Activated CD4-positive, alpha-beta memory T cell treated with anti-CD3 and anti-CD28 coated beads for 36 hours (primary cell): Measurements from ENCODE around the gene SMIM34. TPM values are rescaled to one million over a fixed set of nuclear protein-coding genes. Genes with fewer than 3 reads are reported as not detected.
"Not testable (repeated sequence)": the region's sequence is repeated elsewhere in the genome, so short reads cannot be mapped to it uniquely, and the experiment has no call there.

Experiments
- CTCF ChIA-PET: fragments of 350-600 bp; sonication (Branson Sonifier 250); formaldehyde crosslinking; loops from one replicate; lab custom pipeline; 2021; ENCODE audit warnings: antibody characterized with exemption, inconsistent platforms; lab: Charles Lee
- POLR2A ChIA-PET: fragments of 350-600 bp; sonication (Branson Sonifier 250); formaldehyde crosslinking; loops from one replicate; lab custom pipeline; 2021; ENCODE audit warnings: antibody characterized with exemption; lab: Charles Lee
- DNase-seq: peaks from one replicate; pipeline ENCODE4 v3.0.0-alpha.2; 2020
- H3K27ac Mint-ChIP-seq: one replicate; pipeline ENCODE4 v1.8.0; 2021; ENCODE audit warnings: mixed read lengths
- H3K27me3 Mint-ChIP-seq: one replicate; pipeline ENCODE4 v1.8.0; 2021; ENCODE audit warnings: mixed read lengths
- H3K36me3 Mint-ChIP-seq: one replicate; pipeline ENCODE4 v1.8.0; 2021; ENCODE audit warnings: mixed read lengths
- H3K4me1 Mint-ChIP-seq: one replicate; pipeline ENCODE4 v1.8.0; 2021; ENCODE audit warnings: low read depth, mixed read lengths
- H3K4me3 Mint-ChIP-seq: one replicate; pipeline ENCODE4 v1.8.0; 2021; ENCODE audit warnings: mild to moderate bottlenecking, mixed read lengths
- H3K9me3 Mint-ChIP-seq: one replicate; pipeline ENCODE4 v1.8.0; 2021; ENCODE audit warnings: mixed read lengths
- intact Hi-C: fragments of 100-400 bp; cut with micrococcal nuclease; formaldehyde crosslinking; loops from one replicate; pipeline ENCODE4 v1.15.1; 2023
- total RNA-seq, 2 experiments: library from RNA; stranded (reverse); gene quantifications; one replicate each; pipeline ENCODE4 v1.2.3, GENCODE V29; 2021

SMIM34 gene
- total RNA-seq, 2 experiments from 2014 or later: not detected

GRCh38 chr21:34406676-34407075, 17.1 kb downstream of the SMIM34 start:
- intact Hi-C loops, H3K4me1 Mint-ChIP-seq, H3K36me3 Mint-ChIP-seq, H3K9me3 Mint-ChIP-seq, POLR2A ChIA-PET, H3K27me3 Mint-ChIP-seq, H3K27ac Mint-ChIP-seq, CTCF ChIA-PET, H3K4me3 Mint-ChIP-seq, DNase-seq: not testable (repeated sequence)

GRCh38 chr21:34406102-34406501, 17.6 kb downstream of the SMIM34 start:
- DNase-seq, H3K27me3 Mint-ChIP-seq, H3K4me3 Mint-ChIP-seq, H3K9me3 Mint-ChIP-seq, POLR2A ChIA-PET, CTCF ChIA-PET, H3K4me1 Mint-ChIP-seq, H3K27ac Mint-ChIP-seq, H3K36me3 Mint-ChIP-seq, intact Hi-C loops: not testable (repeated sequence)

- DNase-seq, H3K27me3 Mint-ChIP-seq, CTCF ChIA-PET, POLR2A ChIA-PET, H3K27ac Mint-ChIP-seq, H3K4me1 Mint-ChIP-seq, H3K9me3 Mint-ChIP-seq, H3K4me3 Mint-ChIP-seq, intact Hi-C loops, H3K36me3 Mint-ChIP-seq: not testable (repeated sequence)
Measured at GRCh38 chr21:34405686-34406085, 18.1 kb downstream of the SMIM34 start.

- DNase-seq, H3K4me3 Mint-ChIP-seq, H3K4me1 Mint-ChIP-seq, H3K27ac Mint-ChIP-seq, POLR2A ChIA-PET, H3K9me3 Mint-ChIP-seq, intact Hi-C loops, H3K36me3 Mint-ChIP-seq, H3K27me3 Mint-ChIP-seq, CTCF ChIA-PET: not testable (repeated sequence)
Measured at GRCh38 chr21:34404742-34405141, 19.0 kb downstream of the SMIM34 start.

- H3K9me3 Mint-ChIP-seq, H3K4me3 Mint-ChIP-seq, H3K27me3 Mint-ChIP-seq, H3K4me1 Mint-ChIP-seq, DNase-seq, H3K36me3 Mint-ChIP-seq, intact Hi-C loops, POLR2A ChIA-PET, H3K27ac Mint-ChIP-seq, CTCF ChIA-PET: not testable (repeated sequence)
Measured at GRCh38 chr21:34400522-34400921, 23.2 kb downstream of the SMIM34 start.

GRCh38 chr21:34383724-34384415, 39.9 kb downstream of the SMIM34 start:
- H3K9me3 Mint-ChIP-seq, H3K27ac Mint-ChIP-seq, H3K27me3 Mint-ChIP-seq, H3K4me3 Mint-ChIP-seq, H3K36me3 Mint-ChIP-seq, intact Hi-C loops, H3K4me1 Mint-ChIP-seq, CTCF ChIA-PET, DNase-seq, POLR2A ChIA-PET: not testable (repeated sequence)

- CTCF ChIA-PET, H3K27ac Mint-ChIP-seq, H3K4me1 Mint-ChIP-seq, POLR2A ChIA-PET, intact Hi-C loops, H3K27me3 Mint-ChIP-seq, H3K9me3 Mint-ChIP-seq, H3K4me3 Mint-ChIP-seq, DNase-seq, H3K36me3 Mint-ChIP-seq: not testable (repeated sequence)
Measured at GRCh38 chr21:34383138-34383537, 40.6 kb downstream of the SMIM34 start.

- H3K4me1 Mint-ChIP-seq, intact Hi-C loops, H3K9me3 Mint-ChIP-seq, CTCF ChIA-PET, H3K27me3 Mint-ChIP-seq, H3K4me3 Mint-ChIP-seq, DNase-seq, H3K36me3 Mint-ChIP-seq, POLR2A ChIA-PET, H3K27ac Mint-ChIP-seq: not testable (repeated sequence)
Measured at GRCh38 chr21:34375619-34375972, 48.2 kb downstream of the SMIM34 start.

GRCh38 chr21:34374940-34375618, 48.7 kb downstream of the SMIM34 start, which contains the start of gene SMIM11:
Gene SMIM11 (plus strand): TSS chr21:34375507. CDS start chr21:34379505, 3,998 bp downstream.
- H3K9me3 Mint-ChIP-seq, intact Hi-C loops, POLR2A ChIA-PET, CTCF ChIA-PET, H3K4me3 Mint-ChIP-seq, H3K4me1 Mint-ChIP-seq, H3K27me3 Mint-ChIP-seq, H3K27ac Mint-ChIP-seq, H3K36me3 Mint-ChIP-seq, DNase-seq: not testable (repeated sequence)

- H3K4me3 Mint-ChIP-seq, POLR2A ChIA-PET, CTCF ChIA-PET: not testable (repeated sequence)
Measured at GRCh38 chr21:34374462-34374861, 49.3 kb downstream of the SMIM34 start.

GRCh38 chr21:34372321-34372720, 51.4 kb downstream of the SMIM34 start:
- no peaks in the 10 kb centered on the region for H3K36me3 Mint-ChIP-seq
- DNase-seq: no peak

More at GRCh38 chr21:34374462-34374861, 49.3 kb downstream of the SMIM34 start:
- H3K27ac Mint-ChIP-seq, H3K36me3 Mint-ChIP-seq, intact Hi-C loops, H3K4me1 Mint-ChIP-seq, DNase-seq, H3K9me3 Mint-ChIP-seq, H3K27me3 Mint-ChIP-seq: not testable (repeated sequence)

GRCh38 chr21:34369741-34370140, 54.0 kb downstream of the SMIM34 start:
- intact Hi-C loops: no loop called here
- no peak overlapping the region for H3K27ac Mint-ChIP-seq
- H3K36me3 Mint-ChIP-seq: no peaks in the 10 kb centered on the region
- H3K4me1 Mint-ChIP-seq: no peaks in the 10 kb centered on the region
- ChIA-PET POLR2A (no interaction called here), CTCF (no interaction called here)
- no peak for DNase-seq
- H3K27me3 Mint-ChIP-seq: peaks cover 8% of the 10 kb centered on the region
- no peaks in the 10 kb centered on the region for H3K9me3 Mint-ChIP-seq
- no peak overlapping the region for H3K4me3 Mint-ChIP-seq

More at GRCh38 chr21:34372321-34372720, 51.4 kb downstream of the SMIM34 start:
- Mint-ChIP-seq H3K4me1 (no peaks in the 10 kb centered on the region), H3K4me3 (no peak overlapping the region), H3K27me3 (peaks cover 8% of the 10 kb centered on the region), H3K27ac (no peak overlapping the region), H3K9me3 (no peaks in the 10 kb centered on the region)
- intact Hi-C loops: no loop called here
- ChIA-PET POLR2A (no interaction called here), CTCF (no interaction called here)
